ENCODE data around the gene IFI27L1.

Gene IFI27L1

GRCh38 chr14:94119071-94119470, 38.0 kb downstream of the IFI27L1 start:
- H3K27me3 ChIP-seq (replicated peaks in 2 of 5; ENCODE audit: control insufficient read depth in 4 of 5, insufficient read depth in 5 of 5, low read length in 4 of 5): peaks cover 0 to 9% (median 0%) of the 10 kb centered on the region in 5 experiments
- no peaks in the 10 kb centered on the region for H3K4me1 ChIP-seq (ENCODE audit: control extremely low read depth in 1 of 4, control insufficient read depth in 4 of 4, insufficient read depth in 4 of 4, low read length in 3 of 4)
- H3K27ac ChIP-seq (ENCODE audit: insufficient read depth in 1 of 2, low read depth in 1 of 2, low read length in 2 of 2, poor library complexity in 1 of 2, severe bottlenecking in 2 of 2): no peak overlapping the region
- ChIA-PET CTCF (interaction anchor here (1.8 kb wide), 1 partner anchor 9 kb away, joined by 4 read pairs; no protein-coding TSS in a partner anchor), POLR2A (no interaction called here)
- peaks cover 3 to 22% (median 7%) of the 10 kb centered on the region in 5 experiments for H3K9me3 ChIP-seq (ENCODE audit: control extremely low read depth in 1 of 5, control insufficient read depth in 4 of 5, insufficient read depth in 2 of 5, low read depth in 1 of 5, low read length in 4 of 5)
- H3K4me3 ChIP-seq (ENCODE audit: control insufficient read depth in 1 of 7, extremely low read depth in 1 of 7, insufficient read depth in 4 of 7, low read depth in 2 of 7, low read length in 6 of 7): no peak overlapping the region
- DNase-seq: no peak
- no peaks in the 10 kb centered on the region for H3K36me3 ChIP-seq (ENCODE audit: control insufficient read depth in 4 of 4, insufficient read depth in 4 of 4, low read length in 3 of 4)

- ChIA-PET POLR2A (no interaction called here), CTCF (no interaction called here)
- H3K9me3 ChIP-seq (ENCODE audit: control extremely low read depth in 1 of 5, control insufficient read depth in 4 of 5, insufficient read depth in 2 of 5, low read depth in 1 of 5, low read length in 4 of 5): peaks cover 3 to 22% (median 7%) of the 10 kb centered on the region in 5 experiments
- H3K36me3 ChIP-seq (ENCODE audit: control insufficient read depth in 4 of 4, insufficient read depth in 4 of 4, low read length in 3 of 4): no peaks in the 10 kb centered on the region
- DNase-seq: no peak
- H3K4me3 ChIP-seq (ENCODE audit: control insufficient read depth in 1 of 7, extremely low read depth in 1 of 7, insufficient read depth in 4 of 7, low read depth in 2 of 7, low read length in 6 of 7): no peak overlapping the region
- WGBS (ENCODE audit: insufficient coverage): 91% methylated on average over 4 of the region's 5 CpGs
- H3K27ac ChIP-seq (ENCODE audit: insufficient read depth in 1 of 2, low read depth in 1 of 2, low read length in 2 of 2, poor library complexity in 1 of 2, severe bottlenecking in 2 of 2): no peak overlapping the region
- no peaks in the 10 kb centered on the region for H3K4me1 ChIP-seq (ENCODE audit: control extremely low read depth in 1 of 4, control insufficient read depth in 4 of 4, insufficient read depth in 4 of 4, low read length in 3 of 4)
- peaks cover 0 to 9% (median 0%) of the 10 kb centered on the region in 5 experiments for H3K27me3 ChIP-seq (replicated peaks in 2 of 5; ENCODE audit: control insufficient read depth in 4 of 5, insufficient read depth in 5 of 5, low read length in 4 of 5)
Measured at GRCh38 chr14:94120667-94121340, 39.7 kb downstream of the IFI27L1 start.

GRCh38 chr14:94121485-94121884, 40.4 kb downstream of the IFI27L1 start:
- DNase-seq: no peak
- Histone ChIP-seq H3K27me3 (replicated peaks in 2 of 5; ENCODE audit: control insufficient read depth in 4 of 5, insufficient read depth in 5 of 5, low read length in 4 of 5) (peaks cover 0 to 9% (median 0%) of the 10 kb centered on the region in 5 experiments), H3K4me1 (ENCODE audit: control extremely low read depth in 1 of 4, control insufficient read depth in 4 of 4, insufficient read depth in 4 of 4, low read length in 3 of 4) (no peaks in the 10 kb centered on the region), H3K4me3 (ENCODE audit: control insufficient read depth in 1 of 7, extremely low read depth in 1 of 7, insufficient read depth in 4 of 7, low read depth in 2 of 7, low read length in 6 of 7) (no peak overlapping the region), H3K27ac (ENCODE audit: insufficient read depth in 1 of 2, low read depth in 1 of 2, low read length in 2 of 2, poor library complexity in 1 of 2, severe bottlenecking in 2 of 2) (no peak overlapping the region), H3K36me3 (ENCODE audit: control insufficient read depth in 4 of 4, insufficient read depth in 4 of 4, low read length in 3 of 4) (peaks cover 0 to 2% (median 0%) of the 10 kb centered on the region in 4 experiments), H3K9me3 (ENCODE audit: control extremely low read depth in 1 of 5, control insufficient read depth in 4 of 5, insufficient read depth in 2 of 5, low read depth in 1 of 5, low read length in 4 of 5) (peaks cover 3 to 22% (median 7%) of the 10 kb centered on the region in 5 experiments)
- WGBS (ENCODE audit: insufficient coverage): 42% methylated on average over 2 of the region's 3 CpGs
- ChIA-PET POLR2A (no interaction called here), CTCF (no interaction called here)

- ChIA-PET CTCF (no interaction called here), POLR2A (no interaction called here)
- H3K4me1 ChIP-seq (ENCODE audit: control extremely low read depth in 1 of 4, control insufficient read depth in 4 of 4, insufficient read depth in 4 of 4, low read length in 3 of 4): no peaks in the 10 kb centered on the region
- H3K9me3 ChIP-seq (ENCODE audit: control extremely low read depth in 1 of 5, control insufficient read depth in 4 of 5, insufficient read depth in 2 of 5, low read depth in 1 of 5, low read length in 4 of 5): peaks cover 3 to 22% (median 7%) of the 10 kb centered on the region in 5 experiments
- no peak overlapping the region for H3K27ac ChIP-seq (ENCODE audit: insufficient read depth in 1 of 2, low read depth in 1 of 2, low read length in 2 of 2, poor library complexity in 1 of 2, severe bottlenecking in 2 of 2)
- 100% methylated on average over 2 of the region's 3 CpGs for WGBS (ENCODE audit: insufficient coverage)
- DNase-seq: no peak
- no peak overlapping the region for H3K4me3 ChIP-seq (ENCODE audit: control insufficient read depth in 1 of 7, extremely low read depth in 1 of 7, insufficient read depth in 4 of 7, low read depth in 2 of 7, low read length in 6 of 7)
- peaks cover 0 to 9% (median 0%) of the 10 kb centered on the region in 5 experiments for H3K27me3 ChIP-seq (replicated peaks in 2 of 5; ENCODE audit: control insufficient read depth in 4 of 5, insufficient read depth in 5 of 5, low read length in 4 of 5)
- H3K36me3 ChIP-seq (ENCODE audit: control insufficient read depth in 4 of 4, insufficient read depth in 4 of 4, low read length in 3 of 4): peaks cover 0 to 2% (median 0%) of the 10 kb centered on the region in 4 experiments
Measured at GRCh38 chr14:94122438-94122837, 41.3 kb downstream of the IFI27L1 start.

GRCh38 chr14:94123296-94123695, 42.2 kb downstream of the IFI27L1 start:
- H3K4me3 ChIP-seq (ENCODE audit: control insufficient read depth in 1 of 7, extremely low read depth in 1 of 7, insufficient read depth in 4 of 7, low read depth in 2 of 7, low read length in 6 of 7): no peak overlapping the region
- DNase-seq: no peak
- peaks cover 0 to 2% (median 0%) of the 10 kb centered on the region in 4 experiments for H3K36me3 ChIP-seq (ENCODE audit: control insufficient read depth in 4 of 4, insufficient read depth in 4 of 4, low read length in 3 of 4)
- ChIA-PET POLR2A (no interaction called here), CTCF (interaction anchor here (2.7 kb wide), 1 partner anchor 13 kb away, joined by 10 read pairs; no protein-coding TSS in a partner anchor)
- no peak overlapping the region for H3K27ac ChIP-seq (ENCODE audit: insufficient read depth in 1 of 2, low read depth in 1 of 2, low read length in 2 of 2, poor library complexity in 1 of 2, severe bottlenecking in 2 of 2)
- no peaks in the 10 kb centered on the region for H3K4me1 ChIP-seq (ENCODE audit: control extremely low read depth in 1 of 4, control insufficient read depth in 4 of 4, insufficient read depth in 4 of 4, low read length in 3 of 4)
- H3K27me3 ChIP-seq (replicated peaks in 2 of 5; ENCODE audit: control insufficient read depth in 4 of 5, insufficient read depth in 5 of 5, low read length in 4 of 5): peaks cover 0 to 9% (median 0%) of the 10 kb centered on the region in 5 experiments
- H3K9me3 ChIP-seq (ENCODE audit: control extremely low read depth in 1 of 5, control insufficient read depth in 4 of 5, insufficient read depth in 2 of 5, low read depth in 1 of 5, low read length in 4 of 5): peaks cover 3 to 22% (median 7%) of the 10 kb centered on the region in 5 experiments
- WGBS (ENCODE audit: insufficient coverage): 97% methylated on average over 8 of the region's 9 CpGs

- Histone ChIP-seq H3K4me1 (ENCODE audit: control extremely low read depth in 1 of 4, control insufficient read depth in 4 of 4, insufficient read depth in 4 of 4, low read length in 3 of 4) (peaks cover 0 to 3% (median 1%) of the 10 kb centered on the region in 4 experiments), H3K9me3 (ENCODE audit: control extremely low read depth in 1 of 5, control insufficient read depth in 4 of 5, insufficient read depth in 2 of 5, low read depth in 1 of 5, low read length in 4 of 5) (peaks cover 3 to 22% (median 7%) of the 10 kb centered on the region in 5 experiments), H3K36me3 (ENCODE audit: control insufficient read depth in 4 of 4, insufficient read depth in 4 of 4, low read length in 3 of 4) (peaks cover 0 to 2% (median 0%) of the 10 kb centered on the region in 4 experiments), H3K27ac (ENCODE audit: insufficient read depth in 1 of 2, low read depth in 1 of 2, low read length in 2 of 2, poor library complexity in 1 of 2, severe bottlenecking in 2 of 2) (no peak overlapping the region), H3K4me3 (ENCODE audit: control insufficient read depth in 1 of 7, extremely low read depth in 1 of 7, insufficient read depth in 4 of 7, low read depth in 2 of 7, low read length in 6 of 7) (no peak overlapping the region), H3K27me3 (replicated peaks in 2 of 5; ENCODE audit: control insufficient read depth in 4 of 5, insufficient read depth in 5 of 5, low read length in 4 of 5) (peaks cover 0 to 9% (median 0%) of the 10 kb centered on the region in 5 experiments)
- POLR2A ChIA-PET: no interaction called here
- CTCF ChIA-PET: interaction anchor here (2.7 kb wide), 1 partner anchor 13 kb away, joined by 10 read pairs; no protein-coding TSS in a partner anchor
- DNase-seq: no peak
- 100% methylated on average over 1 of the region's 1 CpG for WGBS (ENCODE audit: insufficient coverage)
Measured at GRCh38 chr14:94123868-94124267, 42.8 kb downstream of the IFI27L1 start.

Data from common myeloid progenitor, CD34-positive (primary cell).